Cardiac ventricle fibroblast (primary cell): ENCODE results near the gene KCTD11. TPM values are rescaled to one million over a fixed set of nuclear protein-coding genes. Genes with fewer than 3 reads are reported as not detected.

Experiments used
- total RNA-seq: library from RNA; depleted of rRNA; stranded (reverse); fragments of >200 nt; gene quantifications from 2 replicates; pipeline ENCODE4 v1.2.3, GENCODE V29; 2015

Gene KCTD11
- 11.9 and 14.6 TPM in 2 replicates for total RNA-seq

DNA sequence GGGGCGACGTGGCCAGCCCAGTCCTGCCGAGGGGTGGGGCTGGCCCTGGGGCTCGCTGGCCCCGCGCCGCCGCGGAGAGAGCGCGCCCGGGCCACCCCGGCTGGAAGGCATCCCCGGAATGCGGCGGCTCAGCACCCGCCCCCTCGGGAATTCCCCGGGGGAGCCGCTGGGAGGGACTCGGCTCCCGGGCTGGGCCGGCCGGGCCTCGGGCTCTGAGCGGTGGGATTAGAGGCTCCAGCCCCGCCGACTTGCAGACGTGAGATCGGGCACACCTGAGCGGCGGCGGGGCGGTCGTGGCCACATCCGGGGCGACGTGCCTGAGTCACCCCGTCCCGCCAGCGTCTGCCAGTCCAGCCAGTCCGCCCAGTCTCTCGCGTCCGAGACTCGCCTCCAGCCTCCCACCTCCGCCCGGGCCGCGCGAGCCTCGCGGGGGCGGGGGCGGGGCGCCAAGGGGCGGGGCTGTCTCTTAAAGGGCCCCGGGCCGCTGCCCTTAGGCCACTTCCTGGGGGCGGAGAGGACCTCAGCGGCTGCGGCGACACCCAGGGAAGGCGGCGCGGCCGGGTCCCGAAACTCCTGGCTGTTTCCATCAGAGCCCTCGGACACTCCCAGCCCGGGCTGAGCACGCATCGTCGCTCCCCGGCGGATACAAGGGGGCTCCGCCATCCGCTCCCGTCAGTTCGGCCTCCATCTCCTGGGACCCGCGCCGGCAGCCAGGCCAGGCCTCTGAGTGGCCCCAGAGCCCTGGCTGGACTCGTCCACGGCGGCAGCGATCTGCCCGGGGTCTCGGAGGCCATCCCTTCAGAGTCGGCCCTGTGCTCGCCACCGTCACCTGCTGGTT, at the start of gene KCTD11:
Gene KCTD11, plus strand, starts transcription at position 498 of the 838 bp plus-strand sequence.

GRCh38 chr17:7306911-7307685, 44.9 kb upstream of the KCTD11 start, which contains the start of gene EIF5A:
Gene EIF5A (plus strand): TSS chr17:7307628. CDS start chr17:7309636, 2,008 bp downstream.

GRCh38 chr17:7314719-7315569, 37.0 kb upstream of the KCTD11 start, which contains the start of gene GPS2:
Gene GPS2 (minus strand): TSS chr17:7315360. CDS start chr17:7315052, 308 bp downstream.

DNA sequence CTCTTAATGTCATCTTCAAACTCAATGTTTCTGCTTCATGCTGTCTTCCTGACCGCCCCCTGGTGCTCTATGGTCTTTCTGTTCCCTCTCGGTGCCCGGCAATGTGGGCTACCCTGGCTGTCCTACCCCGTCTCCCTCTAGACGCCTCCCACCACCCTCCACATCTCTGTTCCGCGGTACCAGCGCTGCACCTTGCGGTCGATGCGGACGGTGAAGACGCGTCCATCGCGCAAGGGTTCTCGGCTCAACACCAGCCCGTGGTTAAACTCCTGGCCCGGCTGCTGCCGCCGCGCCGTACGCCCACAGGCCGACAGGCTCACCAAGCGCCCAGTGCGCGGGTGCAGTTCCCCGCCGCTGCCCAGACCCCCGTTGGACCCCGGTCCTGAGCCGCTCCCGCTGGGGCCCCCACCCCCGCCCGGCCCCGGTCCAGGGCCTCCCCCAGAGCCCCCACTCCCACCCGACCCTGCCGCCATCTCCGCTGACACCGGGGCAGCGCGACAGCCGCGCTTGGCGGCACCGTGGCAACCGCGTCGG, 23.1 kb upstream of the KCTD11 start, which contains the start of gene NEURL4:
Gene NEURL4, minus strand, starts transcription at position 496 of the 534 bp plus-strand sequence. Its CDS starts 23 bp downstream, at position 473.

GRCh38 chr17:7336240-7337175, 15.5 kb upstream of the KCTD11 start, which contains the start of gene ACAP1:
Gene ACAP1 (plus strand): TSS chr17:7336529. CDS start chr17:7336735, 206 bp downstream.

DNA sequence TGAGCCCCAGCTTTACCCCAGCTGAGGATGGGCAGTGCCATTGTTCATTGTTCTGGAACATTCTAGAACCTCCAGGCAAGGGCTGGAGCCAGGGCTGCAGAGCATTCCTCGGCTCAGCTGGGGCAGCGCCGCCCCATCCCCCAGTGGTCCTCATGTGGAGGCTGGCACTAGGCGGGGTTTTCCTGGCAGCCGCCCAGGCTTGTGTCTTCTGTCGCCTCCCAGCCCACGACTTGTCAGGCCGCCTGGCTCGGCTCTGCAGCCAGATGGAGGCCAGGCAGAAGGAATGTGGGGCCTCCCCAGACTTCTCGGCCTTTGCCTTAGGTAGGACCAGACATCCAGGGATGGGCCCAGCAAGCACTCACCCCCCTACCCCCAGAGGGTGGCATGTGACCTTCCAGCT, 3.1 kb downstream of the KCTD11 start, which contains the start of gene TMEM95:
Gene TMEM95, plus strand, starts transcription at position 104 of the 400 bp plus-strand sequence. Its CDS starts 49 bp downstream, at position 153.

DNA sequence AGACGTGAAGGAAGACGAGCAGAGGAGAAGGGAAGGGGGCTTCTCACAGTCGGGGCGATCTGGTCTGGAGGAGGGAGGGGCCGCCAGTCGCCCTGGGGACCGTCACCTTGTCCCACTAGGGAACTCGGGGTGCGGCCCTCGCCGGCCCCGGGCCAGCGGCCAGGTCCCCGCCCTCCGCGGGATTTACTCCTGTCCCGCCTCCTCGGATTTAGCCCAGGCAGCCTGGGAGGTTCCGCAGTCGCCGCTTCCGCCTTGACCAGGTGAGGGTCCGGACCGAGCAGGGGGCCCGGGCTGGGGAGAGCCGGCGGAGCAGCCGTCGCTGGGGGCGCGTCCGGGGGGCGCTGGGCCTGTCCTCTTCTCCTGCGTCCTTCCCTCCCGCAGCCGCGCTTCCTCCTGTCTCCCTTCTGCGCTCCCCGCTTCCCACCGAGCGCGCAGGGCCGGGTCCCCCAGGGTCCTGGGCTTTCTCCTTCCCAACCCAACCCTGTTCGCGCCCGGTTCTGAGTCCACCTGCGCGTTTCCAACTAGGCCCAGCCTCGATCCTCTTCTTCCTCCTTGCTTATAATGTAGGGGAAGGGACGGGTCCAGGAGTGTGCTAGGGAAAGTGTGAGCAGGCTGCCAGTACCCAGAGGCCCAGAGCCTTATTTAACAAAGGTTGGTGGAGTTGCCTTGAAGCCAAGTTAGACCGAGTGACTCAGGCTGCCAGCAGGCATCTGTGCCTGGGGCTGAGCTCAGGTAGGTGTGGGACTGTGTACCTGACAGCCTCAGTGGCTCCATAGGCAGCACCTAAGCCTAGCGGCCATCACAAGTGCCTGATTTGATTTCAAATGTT, 29.1 kb downstream of the KCTD11 start, which contains the start of gene TNK1:
Gene TNK1, plus strand, starts transcription at position 235 of the 829 bp plus-strand sequence. CDS start 1,838 bp downstream, outside the sequence.

GRCh38 chr17:7394452-7395191, 42.7 kb downstream of the KCTD11 start, which contains the start of gene PLSCR3:
Gene PLSCR3 (minus strand): TSS chr17:7394525. CDS start chr17:7394110, 415 bp downstream.

GRCh38 chr17:7403977-7404736, 52.2 kb downstream of the KCTD11 start, which contains the start of gene TMEM256:
Gene TMEM256 (minus strand): TSS chr17:7404097. CDS start chr17:7404084, 13 bp downstream.

Other genes with a start within 250 kb of the KCTD11 start
- gene ASGR2, start 237.3 kb upstream of the KCTD11 start, total RNA-seq = not detected in 2 replicates
- 0.24 and 0.25 TPM in 2 replicates for gene ASGR1, start 172.8 kb upstream of the KCTD11 start, total RNA-seq
- gene DLG4, start 132.3 kb upstream of the KCTD11 start, total RNA-seq = 17.7 and 21.6 TPM in 2 replicates
- gene ACADVL, start 132.2 kb upstream of the KCTD11 start, total RNA-seq = 281 and 473 TPM in 2 replicates
- 31.5 and 44.1 TPM in 2 replicates for gene DVL2, start 117.6 kb upstream of the KCTD11 start, total RNA-seq
- gene PHF23, start 112.7 kb upstream of the KCTD11 start, total RNA-seq = 38.6 and 48.0 TPM in 2 replicates
- 318 and 677 TPM in 2 replicates for gene GABARAP, start 109.7 kb upstream of the KCTD11 start, total RNA-seq
- gene CTDNEP1, start 100.4 kb upstream of the KCTD11 start, total RNA-seq = 78.3 and 99.5 TPM in 2 replicates
- gene ELP5, start 99.9 kb upstream of the KCTD11 start, total RNA-seq = 30.1 and 41.1 TPM in 2 replicates
- 2.0 TPM in 1 of 2 replicates, not detected in the other for gene CLDN7, start 89.7 kb upstream of the KCTD11 start, total RNA-seq
- gene SLC2A4, start 70.4 kb upstream of the KCTD11 start, total RNA-seq = 0.05 TPM in 1 of 2 replicates, not detected in the other
- gene YBX2, start 57.5 kb upstream of the KCTD11 start, total RNA-seq = 0.06 TPM in 1 of 2 replicates, not detected in the other
- 259 and 332 TPM in 2 replicates for gene EIF5A, start 44.5 kb upstream of the KCTD11 start, total RNA-seq
- 29.9 and 34.0 TPM in 2 replicates for gene GPS2, start 36.8 kb upstream of the KCTD11 start, total RNA-seq
- 6.4 and 12.7 TPM in 2 replicates for gene NEURL4, start 22.8 kb upstream of the KCTD11 start, total RNA-seq
- 0.73 TPM in 1 of 2 replicates, not detected in the other for gene ACAP1, start 15.6 kb upstream of the KCTD11 start, total RNA-seq
- not detected in 2 replicates for gene TMEM95, start 3.0 kb downstream of the KCTD11 start, total RNA-seq
- 0.05 TPM in 1 of 2 replicates, not detected in the other for gene TNK1, start 28.9 kb downstream of the KCTD11 start, total RNA-seq
- gene PLSCR3, start 42.4 kb downstream of the KCTD11 start, total RNA-seq = 48.7 and 57.0 TPM in 2 replicates
- gene TMEM256, start 51.9 kb downstream of the KCTD11 start, total RNA-seq = 42.9 and 68.5 TPM in 2 replicates
- gene NLGN2, start 55.7 kb downstream of the KCTD11 start, total RNA-seq = 20.6 and 23.5 TPM in 2 replicates
- gene SPEM1, start 68.2 kb downstream of the KCTD11 start, total RNA-seq = not detected in 2 replicates
- not detected in 2 replicates for gene SPEM2, start 73.5 kb downstream of the KCTD11 start, total RNA-seq
- not detected in 2 replicates for gene SPEM3, start 76.7 kb downstream of the KCTD11 start, total RNA-seq
- gene TMEM102, start 83.3 kb downstream of the KCTD11 start, total RNA-seq = 0.62 and 2.1 TPM in 2 replicates
- 1.1 and 1.2 TPM in 2 replicates for gene FGF11, start 87.3 kb downstream of the KCTD11 start, total RNA-seq
- 2.5 and 4.8 TPM in 2 replicates for gene CHRNB1, start 92.9 kb downstream of the KCTD11 start, total RNA-seq
- 25.5 and 32.9 TPM in 2 replicates for gene ZBTB4, start 127.5 kb downstream of the KCTD11 start, total RNA-seq
- not detected in 2 replicates for gene SLC35G6, start 129.3 kb downstream of the KCTD11 start, total RNA-seq
- 67.3 and 74.0 TPM in 2 replicates for gene POLR2A, start 132.2 kb downstream of the KCTD11 start, total RNA-seq
- 14.6 and 15.0 TPM in 2 replicates for gene TNFSF12, start 196.9 kb downstream of the KCTD11 start, total RNA-seq
- 3.2 and 8.0 TPM in 2 replicates for gene TNFSF13, start 206.6 kb downstream of the KCTD11 start, total RNA-seq
- 30.5 and 32.1 TPM in 2 replicates for gene SENP3, start 209.8 kb downstream of the KCTD11 start, total RNA-seq
- 25.7 and 31.7 TPM in 2 replicates for gene CD68, start 227.5 kb downstream of the KCTD11 start, total RNA-seq
- 62.5 and 77.8 TPM in 2 replicates for gene MPDU1, start 231.7 kb downstream of the KCTD11 start, total RNA-seq
- gene SOX15, start 237.9 kb downstream of the KCTD11 start, total RNA-seq = 0.20 and 0.25 TPM in 2 replicates